Fibroblast of mammary gland (primary cell): ENCODE data around the gene PDE2A.

Experiments
- DNase-seq: peaks from one replicate; pipeline ENCODE4 v3.0.0-alpha.2; 2010; ENCODE audit warnings: low read depth
- H3K4me3 ChIP-seq: 2 replicates; pipeline ENCODE4 v1.5.1; 2011; ENCODE audit warnings: low read depth, mild to moderate bottlenecking, low read length, moderate library complexity; ENCODE audit not compliant: control insufficient read depth
- CTCF ChIP-seq: conservative IDR thresholded peaks from 2 replicates; pipeline ENCODE4 v1.5.1; 2011; ENCODE audit warnings: low read depth, low read length, inconsistent platforms; ENCODE audit not compliant: control insufficient read depth, insufficient read depth

The PDE2A gene

GRCh38 chr11:72652873-72653630 lies 21.2 kb downstream of the PDE2A start:
- no peak for TF ChIP-seq CTCF
- H3K4me3 ChIP-seq: no peak overlapping the region
- no peak for DNase-seq

GRCh38 chr11:72652133-72652532 lies 22.1 kb downstream of the PDE2A start:
- H3K4me3 ChIP-seq: no peak overlapping the region
- no peak for DNase-seq
- no peak for TF ChIP-seq CTCF

GRCh38 chr11:72649215-72649976 lies 24.8 kb downstream of the PDE2A start:
- no peak for TF ChIP-seq CTCF
- no peak for DNase-seq
- H3K4me3 ChIP-seq: no peak overlapping the region

GRCh38 chr11:72648384-72649136 lies 25.7 kb downstream of the PDE2A start:
- no peak for DNase-seq
- no peak overlapping the region for H3K4me3 ChIP-seq
- TF ChIP-seq CTCF: no peak

- no peak overlapping the region for H3K4me3 ChIP-seq
- DNase-seq: no peak
- TF ChIP-seq CTCF: no peak
Measured at GRCh38 chr11:72647882-72648281, 26.3 kb downstream of the PDE2A start.

GRCh38 chr11:72646472-72646871 lies 27.8 kb downstream of the PDE2A start:
- no peak for DNase-seq
- no peak for TF ChIP-seq CTCF
- no peak overlapping the region for H3K4me3 ChIP-seq
